Measurements from ENCODE around the gene MTX2. TPM values are rescaled to one million over a fixed set of nuclear protein-coding genes. Genes with fewer than 3 reads are reported as not detected.

MTX2 gene
- total RNA-seq, 3 donors from 2014 or later, result 19.7 to 27.2 (median 23.6) TPM

GRCh38 chr2:176272870-176273459, 3.7 kb downstream of the MTX2 start:
- no peaks in the 10 kb centered on the region for H3K27me3 ChIP-seq
- no peak overlapping the region for H3K4me3 ChIP-seq
- no peak for DNase-seq (ENCODE audit: low spot score in 2 of 2)
- H3K4me1 ChIP-seq, result peaks cover 0 to 9% of the 10 kb centered on the region in 2 donors
- intact Hi-C loops (cut with DNase I; ENCODE audit: low total_unique reads), result no loop called here
- H3K36me3 ChIP-seq, result no peaks in the 10 kb centered on the region
- no peak for TF ChIP-seq POLR2AphosphoS5 (IDR thresholded peaks at IDR 0.05)
- TF ChIP-seq CTCF (IDR thresholded peaks at IDR 0.05), result no peak
- TF ChIP-seq POLR2A (IDR thresholded peaks at IDR 0.05), result no peak
- no peaks in the 10 kb centered on the region for H3K9me3 ChIP-seq
- no peak overlapping the region for H3K27ac ChIP-seq

- TF ChIP-seq POLR2A (IDR thresholded peaks at IDR 0.05) (no peak), CTCF (IDR thresholded peaks at IDR 0.05) (no peak), POLR2AphosphoS5 (IDR thresholded peaks at IDR 0.05) (no peak)
- Histone ChIP-seq H3K9me3 (no peaks in the 10 kb centered on the region), H3K4me3 (no peak overlapping the region), H3K36me3 (no peaks in the 10 kb centered on the region), H3K27me3 (no peaks in the 10 kb centered on the region), H3K4me1 (no peaks in the 10 kb centered on the region), H3K27ac (no peak overlapping the region)
- no peak for DNase-seq (ENCODE audit: low spot score in 2 of 2)
- intact Hi-C loops (cut with DNase I; ENCODE audit: low total_unique reads), result no loop called here
These were observed 9.7 kb downstream of the MTX2 start for GRCh38 chr2:176278927-176279326.

GRCh38 chr2:176280156-176280555, 10.9 kb downstream of the MTX2 start:
- DNase-seq (ENCODE audit: low spot score in 2 of 2), result no peak
- H3K4me3 ChIP-seq, result no peak overlapping the region
- H3K36me3 ChIP-seq, result no peaks in the 10 kb centered on the region
- H3K9me3 ChIP-seq, result no peaks in the 10 kb centered on the region
- no peak for TF ChIP-seq POLR2AphosphoS5 (IDR thresholded peaks at IDR 0.05)
- TF ChIP-seq CTCF (IDR thresholded peaks at IDR 0.05), result no peak
- TF ChIP-seq POLR2A (IDR thresholded peaks at IDR 0.05), result no peak
- no peaks in the 10 kb centered on the region for H3K4me1 ChIP-seq
- intact Hi-C loops (cut with DNase I; ENCODE audit: low total_unique reads), result no loop called here
- H3K27ac ChIP-seq, result no peak overlapping the region
- H3K27me3 ChIP-seq, result no peaks in the 10 kb centered on the region

- intact Hi-C loops (cut with DNase I; ENCODE audit: low total_unique reads), result no loop called here
- no peak for DNase-seq (ENCODE audit: low spot score in 2 of 2)
These were observed 11.8 kb downstream of the MTX2 start for GRCh38 chr2:176280867-176281658.

More at GRCh38 chr2:176280867-176281658, 11.8 kb downstream of the MTX2 start:
- Histone ChIP-seq H3K36me3 (no peaks in the 10 kb centered on the region), H3K9me3 (no peaks in the 10 kb centered on the region), H3K4me1 (no peaks in the 10 kb centered on the region), H3K27me3 (no peaks in the 10 kb centered on the region), H3K4me3 (no peak overlapping the region), H3K27ac (no peak overlapping the region)
- TF ChIP-seq POLR2AphosphoS5 (IDR thresholded peaks at IDR 0.05) (no peak), CTCF (IDR thresholded peaks at IDR 0.05) (no peak), POLR2A (IDR thresholded peaks at IDR 0.05) (no peak)
